NOMO-1 (cell line): Measurements from ENCODE around the gene SLC26A1.

Experiments used
- DNase-seq, 2 experiments: peaks; one replicate each; lab custom pipeline; 2025; ENCODE audit not compliant: unreplicated experiment in 2 of 2; lab: John Stamatoyannopoulos, UW

Gene SLC26A1

DNA sequence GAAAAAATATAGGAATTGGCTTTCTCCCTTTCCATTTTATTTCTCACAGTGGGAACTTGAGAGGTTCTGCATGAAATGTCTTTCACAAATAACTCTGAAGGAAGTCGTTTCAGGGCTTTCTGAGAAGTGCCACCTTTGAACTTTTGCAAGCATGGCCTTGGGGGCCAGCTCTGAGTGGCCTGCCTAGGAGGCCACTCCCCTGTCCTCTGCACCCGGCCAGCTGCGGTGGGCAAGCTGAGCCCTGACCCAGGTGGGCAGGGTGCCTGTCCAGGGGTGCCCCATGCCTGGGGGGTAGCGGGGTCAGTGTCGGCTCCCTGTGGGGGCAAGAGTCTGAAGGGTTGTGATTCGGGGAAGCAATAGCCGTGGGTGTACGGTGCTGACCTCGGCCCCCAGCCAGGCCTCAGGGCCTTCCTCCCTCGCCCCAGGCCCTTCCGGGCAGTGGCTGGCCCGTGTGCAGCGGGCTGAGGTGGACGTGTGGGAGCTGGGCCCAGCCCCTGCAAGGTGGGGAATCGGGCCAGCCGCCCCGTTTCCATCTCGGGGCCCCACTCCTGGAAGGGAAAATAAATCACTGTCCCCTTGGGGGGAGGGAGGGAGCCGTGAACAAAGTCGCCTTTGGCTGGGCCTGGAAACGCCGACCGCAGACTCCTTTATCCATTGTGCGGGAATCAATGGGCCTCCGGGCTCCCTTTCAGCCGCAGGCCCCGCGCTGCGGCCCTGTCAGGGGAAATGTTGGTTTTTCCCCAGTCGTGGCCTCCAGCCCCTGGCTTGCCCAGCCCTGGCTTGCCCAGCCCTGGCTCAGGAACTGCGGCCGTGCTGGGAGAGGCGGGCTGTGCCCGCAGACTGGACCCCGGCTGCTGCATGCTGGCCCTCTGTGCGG is 21.3 kb upstream of the SLC26A1 start:
- DNase-seq: no peak

DNA sequence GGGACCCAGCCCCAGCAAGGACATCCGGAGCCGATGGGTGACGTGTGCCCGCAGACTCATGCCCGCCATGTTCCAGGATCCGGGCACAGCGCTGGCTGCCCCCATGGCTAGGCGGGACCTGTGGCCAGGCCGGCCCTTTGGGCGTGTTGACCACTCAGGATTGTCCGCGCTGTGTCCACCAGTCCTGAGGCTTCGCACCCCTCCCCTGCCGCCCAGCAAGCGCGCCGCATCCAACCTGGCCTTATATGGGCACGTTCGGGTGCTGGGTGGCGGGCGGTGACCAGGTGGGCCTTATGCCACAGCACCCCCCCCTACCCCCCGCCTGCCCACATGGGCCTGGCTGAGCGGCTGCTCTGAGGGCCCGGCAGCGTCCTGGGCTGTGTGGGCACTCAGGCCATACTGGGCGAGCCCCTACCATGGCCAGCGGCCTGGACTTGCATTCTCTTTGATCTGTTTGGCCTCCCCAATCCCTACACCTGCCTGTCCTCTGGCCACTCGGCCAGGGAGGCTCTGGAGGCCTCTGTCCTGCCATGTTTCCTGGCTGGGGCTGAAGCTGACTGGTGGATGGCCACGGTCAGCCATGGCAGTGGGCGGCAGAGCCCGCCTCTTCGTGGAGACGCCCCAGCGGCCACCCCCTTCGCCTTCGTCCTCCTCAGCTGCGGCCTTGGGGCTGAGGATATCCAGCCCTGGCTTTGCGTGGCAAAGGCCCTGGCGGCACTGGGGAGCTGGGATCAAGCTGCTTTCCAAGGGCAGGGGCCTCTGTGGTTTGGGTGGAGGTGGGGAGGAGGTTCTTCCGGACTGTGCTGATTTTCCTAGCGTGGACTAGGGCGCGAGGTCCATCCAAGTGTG is 20.2 kb upstream of the SLC26A1 start:
- DNase-seq: no peak

GRCh38 chr4:1012034-1012739 is 19.0 kb upstream of the SLC26A1 start:
- no peak for DNase-seq

GRCh38 chr4:1011666-1012033 is 18.4 kb upstream of the SLC26A1 start:
- no peak for DNase-seq

DNA sequence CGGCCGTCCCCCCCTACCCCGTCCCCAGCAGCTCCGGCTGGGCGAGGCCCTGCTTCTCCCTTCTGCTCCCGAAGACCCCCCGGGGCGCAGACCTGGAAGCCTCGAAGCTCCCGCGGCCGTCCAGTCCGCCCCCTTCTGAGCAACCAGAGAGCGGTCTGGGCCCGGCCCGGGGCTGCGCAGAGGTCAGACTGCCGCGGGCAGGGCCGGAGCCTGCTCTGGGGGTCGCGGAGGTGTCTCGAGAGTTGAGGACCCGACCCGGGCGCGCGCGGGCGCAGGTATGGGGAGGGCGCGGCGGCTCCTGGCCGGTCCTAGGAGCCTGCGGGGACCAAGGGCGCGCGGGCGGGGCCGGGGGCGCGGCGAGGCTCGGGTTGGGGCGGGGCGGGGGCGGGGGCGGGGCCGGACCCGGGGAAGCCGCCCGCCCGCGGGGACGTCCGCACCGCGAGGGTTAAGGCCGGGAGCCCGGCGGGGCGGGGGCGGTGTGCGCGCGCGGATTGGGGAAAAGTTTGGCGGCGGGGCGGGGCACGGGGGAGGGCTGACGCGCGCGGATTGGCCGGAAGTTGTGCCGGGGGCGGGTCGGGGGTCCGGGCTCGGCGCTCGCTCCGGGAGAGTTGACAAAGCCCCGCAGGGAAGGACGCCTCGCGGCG is 17.9 kb upstream of the SLC26A1 start, which contains the start of gene FGFRL1:
TSS of gene FGFRL1 (plus strand) at position 605 of the 644 bp plus-strand sequence. CDS start 860 bp downstream, outside the sequence.
- DNase-seq: peak; percentile 80 to 94

- DNase-seq: peak; percentile 85 to 93
These were observed 17.3 kb upstream of the SLC26A1 start for GRCh38 chr4:1010395-1011021.

DNA sequence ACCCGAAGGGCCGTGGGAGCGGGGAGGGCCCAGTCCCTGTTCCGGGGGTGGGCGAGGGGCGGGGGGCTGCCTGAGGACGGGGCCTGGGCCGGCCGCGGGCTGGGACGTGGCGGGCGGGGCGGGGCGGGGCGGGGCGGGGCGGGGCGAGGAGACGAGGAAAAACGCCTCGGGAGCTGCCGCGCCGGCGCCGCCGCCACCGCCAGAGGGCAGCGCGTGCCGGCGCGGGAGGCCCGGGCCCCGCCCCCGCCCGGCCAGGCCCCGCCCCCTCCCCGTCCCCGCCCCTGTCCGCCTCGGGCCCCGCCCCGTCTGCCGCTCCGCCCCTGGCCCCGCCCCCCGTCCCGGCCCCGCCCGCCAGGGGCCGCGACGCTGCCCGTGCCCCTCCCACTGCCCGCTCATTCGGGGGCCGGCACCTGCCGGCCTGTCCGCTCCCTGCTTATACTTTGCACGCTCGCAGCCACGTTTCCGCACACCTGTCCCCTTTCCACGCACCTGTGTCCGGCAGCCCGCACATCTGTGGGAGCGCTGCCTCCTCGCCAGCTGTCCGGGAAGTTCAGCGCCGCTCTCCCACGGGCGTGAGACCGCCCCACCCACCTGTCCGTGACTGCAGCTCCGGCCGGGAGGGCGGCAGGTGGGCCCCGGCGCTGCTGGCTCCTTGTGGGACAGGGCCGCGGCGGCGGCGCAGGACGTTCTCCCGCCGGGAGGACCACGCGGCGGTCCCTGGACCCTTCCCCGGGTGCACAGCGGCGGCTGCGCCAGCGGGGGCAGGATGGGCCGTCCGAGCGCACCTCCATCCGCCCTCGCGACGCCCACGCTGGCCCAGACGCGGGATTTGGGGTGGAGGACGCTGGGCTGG is 16.6 kb upstream of the SLC26A1 start:
- DNase-seq: peak; percentile 44 to 71

DNA sequence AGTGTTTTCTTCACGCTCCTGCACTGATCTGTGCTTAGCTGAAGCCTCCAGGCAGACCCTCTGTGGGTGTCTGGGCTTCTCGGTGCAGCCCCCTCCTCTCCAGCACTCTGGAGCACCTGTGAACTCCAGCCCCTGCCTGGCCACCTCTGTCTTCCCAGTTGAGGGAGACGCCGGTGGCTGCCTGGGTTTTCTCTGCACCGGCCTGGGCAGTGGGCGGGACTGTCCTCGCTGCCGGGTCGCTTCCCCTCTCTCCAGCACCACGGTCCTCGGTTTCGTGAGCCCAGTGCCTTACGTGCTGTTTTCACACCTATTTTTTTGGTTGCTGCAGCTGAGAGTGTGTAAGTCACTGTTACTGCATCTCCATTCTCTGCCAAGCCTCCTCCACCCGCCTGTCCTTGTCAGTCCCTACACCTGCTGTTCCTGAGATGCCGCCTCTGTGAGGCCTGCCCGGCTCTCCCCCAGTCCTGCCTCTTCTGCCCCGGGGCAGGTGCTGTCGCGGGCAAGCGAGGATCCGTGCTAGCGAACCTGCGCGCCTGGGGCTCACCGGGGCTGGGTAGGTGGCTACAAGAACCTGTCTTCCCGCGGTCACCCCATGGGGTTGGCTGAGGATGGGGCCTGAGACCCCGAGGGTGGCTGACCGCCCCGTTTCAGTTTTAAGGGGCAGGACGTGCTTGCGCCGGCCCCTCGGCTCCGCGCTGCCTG is 15.8 kb upstream of the SLC26A1 start:
- DNase-seq: no peak

DNA sequence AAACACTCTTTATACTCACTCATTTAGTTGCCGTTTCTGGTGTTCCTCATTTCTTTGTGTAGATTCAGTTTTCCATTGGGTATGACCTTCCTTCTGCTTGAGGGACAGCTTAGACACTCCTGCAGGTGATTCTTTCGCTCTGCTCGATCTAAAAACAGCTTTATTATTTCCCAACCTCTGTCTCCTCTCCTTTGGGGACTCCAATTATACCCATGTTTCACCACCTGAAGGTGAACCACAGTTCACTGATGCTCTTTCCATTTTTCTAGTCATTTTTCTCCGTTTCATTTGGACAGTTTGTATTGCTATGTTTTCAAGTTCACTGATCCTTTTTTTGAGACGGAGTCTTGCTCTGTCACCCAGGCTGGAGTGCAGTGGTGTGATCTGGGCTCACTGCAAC is 13.7 kb upstream of the SLC26A1 start:
- DNase-seq: peak in 1 of 2 experiments; percentile 9

- no peak for DNase-seq
These were observed 11.6 kb upstream of the SLC26A1 start for GRCh38 chr4:1004557-1005485.

DNA sequence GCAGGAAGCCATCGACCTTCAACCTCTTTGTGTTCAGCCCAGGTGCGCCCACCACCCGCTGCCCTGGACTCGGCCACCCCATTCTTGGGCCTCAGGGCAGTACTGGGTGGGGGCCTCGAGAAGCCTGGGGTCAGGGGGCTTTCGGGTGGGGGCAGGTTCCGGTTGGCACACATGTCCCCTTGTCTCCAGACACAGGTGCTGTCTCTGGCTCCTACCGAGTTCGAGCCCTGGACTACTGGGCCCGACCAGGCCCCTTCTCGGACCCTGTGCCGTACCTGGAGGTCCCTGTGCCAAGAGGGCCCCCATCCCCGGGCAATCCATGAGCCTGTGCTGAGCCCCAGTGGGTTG is 10.8 kb upstream of the SLC26A1 start:
- no peak for DNase-seq

DNA sequence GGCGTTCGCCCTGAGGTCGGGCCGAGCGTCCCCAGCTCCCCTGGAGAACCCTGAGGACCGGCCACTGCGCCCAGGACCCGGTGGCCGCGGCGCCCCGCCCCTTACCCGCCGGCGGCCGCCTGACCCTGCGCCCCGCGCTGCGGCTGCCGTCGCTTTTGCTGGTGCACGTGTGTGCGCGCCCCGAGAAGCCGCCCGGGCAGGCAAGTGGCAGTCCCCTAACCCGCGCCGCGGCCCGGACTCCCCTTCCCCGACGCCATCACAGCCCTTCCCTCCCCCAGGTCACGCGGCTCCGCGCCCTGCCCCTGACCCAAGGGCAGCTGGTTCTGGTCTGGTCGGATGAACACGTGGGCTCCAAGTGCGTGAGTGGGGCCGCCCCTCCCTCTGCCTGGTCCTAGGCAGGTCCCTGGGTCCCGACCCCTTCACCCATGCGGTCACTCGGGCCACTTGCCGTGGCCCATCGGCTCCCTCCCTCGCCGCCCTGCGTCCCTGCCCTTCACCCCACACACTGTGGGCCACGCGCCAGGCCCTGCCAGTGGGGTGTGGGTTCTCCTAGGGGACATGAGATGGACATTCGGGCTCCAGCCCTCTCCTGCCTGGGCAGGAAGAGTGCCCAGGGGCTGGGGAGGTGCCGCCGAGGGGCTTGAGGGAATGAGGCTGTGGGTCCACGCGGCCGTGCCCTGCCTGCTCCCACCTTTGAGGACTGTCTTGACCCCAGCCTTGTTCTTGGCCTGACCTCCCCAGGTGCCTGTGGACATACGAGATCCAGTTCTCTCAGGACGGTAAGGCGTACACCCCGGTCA is 10.3 kb upstream of the SLC26A1 start:
- DNase-seq: no peak

DNA sequence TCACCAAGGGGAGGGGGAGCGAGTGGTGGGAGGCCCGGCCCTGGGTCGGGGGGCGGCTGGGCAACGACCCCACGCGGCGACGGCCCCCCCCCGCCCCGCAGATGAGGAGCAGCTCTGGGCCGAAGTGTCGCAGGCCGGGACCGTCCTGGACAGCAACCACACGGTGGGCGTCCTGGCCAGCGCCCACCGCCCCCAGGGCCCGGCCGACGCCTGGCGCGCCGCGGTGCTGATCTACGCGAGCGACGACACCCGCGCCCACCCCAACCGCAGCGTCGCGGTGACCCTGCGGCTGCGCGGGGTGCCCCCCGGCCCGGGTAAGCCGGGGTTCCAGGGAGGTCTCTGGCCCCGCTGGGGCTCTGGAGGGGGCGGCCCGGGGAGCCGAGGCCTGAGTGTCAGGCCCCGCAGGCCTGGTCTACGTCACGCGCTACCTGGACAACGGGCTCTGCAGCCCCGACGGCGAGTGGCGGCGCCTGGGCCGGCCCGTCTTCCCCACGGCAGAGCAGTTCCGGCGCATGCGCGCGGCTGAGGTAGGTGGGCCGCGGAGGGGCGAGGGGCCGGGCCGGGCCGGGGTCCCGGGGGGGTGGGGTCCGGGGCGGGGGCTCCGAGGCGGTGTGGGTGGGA is 9.5 kb upstream of the SLC26A1 start:
- no peak for DNase-seq

DNA sequence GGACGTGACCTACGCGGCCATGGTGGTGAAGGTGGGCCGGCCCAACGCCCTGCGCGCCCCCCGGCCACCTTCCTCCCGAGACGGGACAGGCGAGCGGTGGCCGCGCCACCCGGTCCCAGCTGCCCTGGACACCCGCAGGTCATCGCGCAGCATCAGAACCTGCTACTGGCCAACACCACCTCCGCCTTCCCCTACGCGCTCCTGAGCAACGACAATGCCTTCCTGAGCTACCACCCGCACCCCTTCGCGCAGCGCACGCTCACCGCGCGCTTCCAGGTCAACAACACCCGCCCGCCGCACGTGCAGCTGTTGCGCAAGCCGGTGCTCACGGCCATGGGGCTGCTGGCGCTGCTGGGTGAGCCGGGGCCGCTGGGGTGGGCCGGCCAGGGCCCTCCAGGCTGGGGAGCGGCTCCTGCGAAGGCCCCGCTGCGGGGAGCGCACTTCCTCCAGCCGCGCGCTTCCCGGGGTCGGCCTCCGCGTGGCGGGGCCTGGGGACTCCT is 9.0 kb upstream of the SLC26A1 start:
- DNase-seq: peak; percentile 8 to 18

GRCh38 chr4:1001561-1002130 is 8.4 kb upstream of the SLC26A1 start:
- no peak for DNase-seq
